Measurements from ENCODE around the gene CAPN8.

The CAPN8 gene

GRCh38 chr1:223617323-223618070 lies 48.0 kb downstream of the CAPN8 start:
- no peak for DNase-seq (ENCODE audit: low read depth)

GRCh38 chr1:223616586-223616985 lies 48.9 kb downstream of the CAPN8 start:
- DNase-seq (ENCODE audit: low read depth) = no peak

DNA sequence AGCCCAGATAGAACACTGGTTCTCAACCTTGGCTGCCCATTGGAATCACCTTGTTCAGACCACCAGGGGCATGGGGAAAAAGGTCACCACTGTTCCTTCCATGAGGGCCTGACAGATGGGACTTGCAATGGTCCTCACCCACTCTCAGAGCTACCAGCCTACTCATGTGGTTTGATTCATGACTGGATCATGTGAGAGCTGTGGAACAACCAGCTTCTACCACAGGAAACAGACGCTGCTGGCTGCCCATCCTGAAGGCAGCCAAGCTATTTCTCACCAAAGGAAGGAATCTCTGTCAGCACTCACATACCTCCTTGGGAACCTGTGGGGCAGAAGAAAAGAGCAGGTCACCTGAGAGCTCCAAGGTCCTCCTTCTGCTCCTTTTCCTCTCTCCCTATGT lies 53.6 kb downstream of the CAPN8 start:
- no peak for DNase-seq (ENCODE audit: low read depth)

- DNase-seq (ENCODE audit: low read depth) = no peak
Observed at GRCh38 chr1:223609977-223610376, 55.5 kb downstream of the CAPN8 start.

- DNase-seq (ENCODE audit: low read depth) = no peak
Observed at GRCh38 chr1:223609066-223609465, 56.4 kb downstream of the CAPN8 start.

DNA sequence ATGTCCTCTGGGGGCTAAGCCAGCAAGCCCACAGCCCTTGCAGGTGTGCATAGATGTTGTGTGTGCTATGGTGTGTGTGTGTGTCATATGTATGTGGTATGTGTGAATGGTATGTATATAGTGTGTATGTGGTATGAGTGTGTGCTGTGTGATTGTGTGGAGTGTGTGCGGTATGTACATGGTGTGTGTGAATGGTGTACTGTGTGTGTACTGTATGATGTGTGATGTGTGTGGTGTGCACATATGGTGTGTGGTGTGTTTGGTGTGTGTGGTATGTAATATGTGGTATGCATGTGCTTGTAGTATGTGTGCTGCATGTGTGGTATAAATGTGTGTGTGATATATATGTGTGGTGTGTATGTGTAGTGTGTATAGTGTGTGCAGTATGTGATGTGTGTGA lies 107.0 kb downstream of the CAPN8 start:
- DNase-seq (ENCODE audit: low read depth) = no peak

DNA sequence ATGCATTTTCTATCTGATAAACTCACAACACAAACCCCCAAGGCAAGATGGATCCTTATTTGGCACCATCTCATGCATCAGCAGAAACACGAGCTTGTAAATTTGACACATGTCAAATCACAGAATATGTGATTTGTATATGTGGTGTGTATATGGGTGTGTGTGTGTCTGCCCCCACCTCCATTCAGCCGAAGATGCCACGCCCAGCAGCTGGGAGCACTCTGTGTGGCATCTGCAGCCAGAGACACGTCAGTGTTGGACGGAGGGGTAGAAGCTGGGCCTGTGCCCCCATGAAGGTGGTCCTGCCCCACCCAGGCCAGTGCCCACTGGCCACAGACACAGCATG lies 108.4 kb downstream of the CAPN8 start:
- DNase-seq (ENCODE audit: low read depth) = no peak

GRCh38 chr1:223556414-223557129 lies 108.9 kb downstream of the CAPN8 start:
- DNase-seq (ENCODE audit: low read depth) = no peak

DNA sequence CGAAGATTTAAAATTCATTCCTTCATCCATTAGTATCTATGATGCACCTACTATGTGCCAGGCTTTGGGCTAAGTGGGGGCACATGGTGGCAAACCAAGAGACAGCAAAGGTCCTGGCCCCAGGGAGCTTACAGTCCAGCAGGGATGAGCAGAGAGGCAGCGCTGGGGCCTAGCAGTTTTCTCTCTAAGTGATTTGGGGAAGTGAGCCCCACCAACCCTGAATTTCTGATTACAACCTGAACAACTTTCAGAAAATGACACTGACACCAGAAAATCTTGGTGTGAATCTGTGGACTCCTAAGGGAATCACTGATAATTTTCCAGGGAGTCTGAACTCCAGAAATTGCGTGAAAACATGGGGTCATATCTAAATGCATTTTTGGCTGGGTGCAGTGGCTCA lies 111.5 kb downstream of the CAPN8 start:
- no peak for DNase-seq (ENCODE audit: low read depth)

DNA sequence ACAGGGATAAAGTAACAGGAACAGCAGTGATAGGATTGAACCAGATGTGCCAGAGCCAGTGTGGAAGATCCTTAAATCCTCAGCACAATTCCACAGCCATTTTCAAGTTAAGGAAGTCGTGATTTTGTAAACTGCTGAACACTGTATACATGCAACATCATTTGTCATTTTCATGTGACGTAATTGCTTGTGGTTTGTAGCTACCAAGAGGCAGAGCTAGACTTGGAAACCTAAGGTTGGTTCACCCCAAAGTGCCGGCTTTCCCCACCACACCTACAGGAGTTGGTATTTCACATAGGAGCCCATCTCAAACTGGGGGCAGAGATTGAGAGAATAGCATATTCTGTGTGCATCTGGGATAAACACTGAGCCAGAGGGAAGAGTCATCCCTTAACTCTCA lies 113.9 kb downstream of the CAPN8 start:
- DNase-seq (ENCODE audit: low read depth) = no peak

DNA sequence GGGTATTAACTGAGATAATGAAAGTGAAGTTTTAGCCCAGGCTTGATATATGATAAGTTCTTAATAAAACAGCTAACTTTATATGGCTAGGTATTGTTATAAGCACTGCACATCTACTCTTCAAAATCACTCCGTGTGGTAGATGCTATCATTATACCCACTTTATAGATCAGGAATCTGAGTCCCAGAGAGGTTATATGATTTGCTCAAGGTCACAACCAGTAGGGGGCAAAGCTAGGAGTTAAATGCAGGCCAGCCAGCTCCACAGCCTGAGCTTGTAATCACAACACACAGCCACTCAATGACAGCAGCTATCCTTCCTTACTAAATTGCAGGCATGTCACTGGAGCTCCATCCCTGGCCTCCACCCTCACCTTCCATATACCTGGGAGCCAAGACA lies 115.8 kb downstream of the CAPN8 start:
- DNase-seq (ENCODE audit: low read depth) = no peak

GRCh38 chr1:223547316-223548114 lies 118.0 kb downstream of the CAPN8 start:
- DNase-seq (ENCODE audit: low read depth) = no peak

DNA sequence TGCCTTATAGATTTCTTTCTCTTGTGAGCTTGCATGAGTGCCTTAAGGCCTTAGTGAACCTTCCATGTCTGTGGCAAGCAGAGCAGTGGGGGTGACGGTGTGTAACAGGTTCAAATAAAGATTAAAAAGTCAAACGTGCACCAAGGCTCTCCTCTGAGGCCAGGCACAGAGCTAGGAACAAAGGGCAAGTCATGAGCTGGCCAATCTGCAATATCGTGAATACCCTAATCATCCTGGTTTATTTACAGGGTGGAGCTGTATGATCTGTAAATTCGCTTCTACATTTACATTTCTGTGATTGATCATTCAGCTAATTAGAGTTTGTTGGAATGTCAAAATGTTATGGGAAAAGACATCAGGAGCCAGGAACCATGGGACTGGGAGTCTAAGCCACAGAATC lies 120.2 kb downstream of the CAPN8 start:
- no peak for DNase-seq (ENCODE audit: low read depth)

GRCh38 chr1:223543560-223543959 lies 121.9 kb downstream of the CAPN8 start:
- DNase-seq (ENCODE audit: low read depth) = no peak

DNA sequence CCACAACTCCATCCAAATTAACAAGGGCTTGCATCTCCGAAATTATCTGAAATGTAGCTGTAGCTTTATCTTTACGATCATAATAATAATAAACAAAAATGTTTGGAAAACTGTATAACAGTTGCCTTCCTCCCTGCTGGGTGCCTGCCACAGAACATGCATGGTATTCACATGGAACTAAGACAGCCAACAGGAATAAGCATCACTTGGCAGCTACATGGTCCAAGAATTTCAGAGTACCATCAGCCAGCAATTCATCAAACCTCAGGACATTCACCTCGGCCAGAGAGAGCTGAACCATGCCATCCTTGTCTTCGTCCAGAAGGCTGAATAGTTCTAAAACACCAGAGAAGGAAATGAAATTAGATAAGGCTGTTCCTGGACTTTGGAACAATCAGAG lies 122.7 kb downstream of the CAPN8 start:
- DNase-seq (ENCODE audit: low read depth) = no peak

DNA sequence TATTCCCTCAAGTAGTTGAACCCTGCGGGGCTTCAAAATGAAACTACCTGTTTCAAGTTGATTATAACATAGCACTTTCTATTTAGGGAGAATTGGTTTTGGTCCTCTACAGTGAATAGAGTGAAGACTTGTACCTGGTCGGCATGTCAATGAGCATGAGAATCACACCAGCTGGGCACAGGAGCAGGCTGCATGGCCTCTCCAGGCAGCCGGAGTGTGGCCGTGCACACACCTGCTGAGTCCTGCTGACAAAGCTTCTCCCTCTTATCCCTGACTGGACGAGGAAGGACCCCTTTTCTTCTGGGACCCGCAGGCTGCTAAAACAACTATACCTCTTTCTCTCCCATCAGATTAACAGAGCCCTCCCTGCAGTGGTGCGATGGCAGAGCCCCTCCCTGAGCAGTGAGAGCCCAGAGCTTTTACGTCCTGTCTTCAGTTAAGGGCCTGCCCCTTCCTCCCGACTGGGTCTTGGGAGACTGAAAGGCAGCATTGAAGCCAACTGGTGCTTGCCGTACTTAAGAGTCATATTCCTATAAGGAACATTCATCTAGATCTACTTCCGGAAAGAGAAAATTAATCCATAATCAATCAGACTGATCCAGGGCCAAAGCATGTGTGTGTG lies 124.9 kb downstream of the CAPN8 start:
- DNase-seq (ENCODE audit: low read depth) = no peak

DNA sequence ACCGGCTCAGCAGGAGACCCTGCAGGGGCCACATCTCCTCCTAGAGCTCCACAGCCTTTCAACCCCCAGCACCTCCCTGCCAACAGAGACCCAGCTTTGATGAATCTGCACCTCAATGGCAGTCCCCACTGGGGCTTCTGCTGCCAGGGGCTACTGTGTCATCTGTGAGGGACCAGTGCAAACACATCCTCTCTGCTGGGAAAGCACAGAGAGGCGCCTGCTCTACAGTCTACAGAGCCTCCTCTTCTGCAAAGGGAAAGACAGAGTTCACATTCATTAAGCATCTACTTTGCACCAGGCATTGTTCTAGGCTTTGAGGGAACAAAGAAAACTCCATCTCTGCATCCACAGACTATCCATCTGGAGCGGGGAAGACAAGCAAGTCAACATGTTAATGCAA lies 125.8 kb downstream of the CAPN8 start:
- no peak for DNase-seq (ENCODE audit: low read depth)

- no peak for DNase-seq (ENCODE audit: low read depth)
Observed at GRCh38 chr1:223538981-223539380, 126.5 kb downstream of the CAPN8 start.

DNA sequence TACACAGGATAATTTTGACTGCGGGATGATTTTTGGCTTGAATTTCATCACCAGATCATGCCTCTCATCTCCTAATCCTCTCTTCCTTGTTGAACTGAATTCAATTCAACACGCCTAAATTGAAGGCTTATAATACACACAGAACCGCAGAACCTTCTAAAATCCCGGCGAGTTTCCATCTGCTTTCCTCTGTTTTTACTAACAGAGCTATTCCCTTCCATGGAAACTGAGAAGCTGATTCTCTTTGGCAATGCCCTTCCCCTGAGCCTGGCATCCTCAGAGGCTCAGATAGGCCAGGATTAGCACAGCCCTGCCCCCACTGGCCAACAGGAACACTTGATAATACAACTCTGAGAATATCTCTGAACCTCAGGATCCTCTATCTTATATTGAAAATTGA lies 130.2 kb downstream of the CAPN8 start:
- DNase-seq (ENCODE audit: low read depth) = no peak

DNA sequence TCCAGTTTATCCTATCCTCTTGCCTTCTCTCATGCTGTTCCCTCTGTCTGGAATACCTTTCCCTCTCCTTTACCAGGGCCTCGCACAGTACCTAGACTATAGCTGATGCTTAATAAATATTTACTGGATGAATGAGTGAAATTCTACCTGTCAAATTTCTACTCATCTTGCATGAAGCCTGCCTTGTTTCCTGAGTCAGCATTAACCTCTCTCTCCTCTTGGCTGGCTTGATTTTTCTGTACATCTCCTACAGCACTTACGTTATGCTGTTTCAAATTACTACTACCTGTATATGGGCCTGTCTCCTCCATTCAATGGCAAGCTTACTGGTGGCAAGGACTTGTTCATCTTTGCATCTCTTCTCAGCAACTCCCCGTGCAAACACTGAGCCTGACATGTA lies 130.8 kb downstream of the CAPN8 start:
- no peak for DNase-seq (ENCODE audit: low read depth)

DNA sequence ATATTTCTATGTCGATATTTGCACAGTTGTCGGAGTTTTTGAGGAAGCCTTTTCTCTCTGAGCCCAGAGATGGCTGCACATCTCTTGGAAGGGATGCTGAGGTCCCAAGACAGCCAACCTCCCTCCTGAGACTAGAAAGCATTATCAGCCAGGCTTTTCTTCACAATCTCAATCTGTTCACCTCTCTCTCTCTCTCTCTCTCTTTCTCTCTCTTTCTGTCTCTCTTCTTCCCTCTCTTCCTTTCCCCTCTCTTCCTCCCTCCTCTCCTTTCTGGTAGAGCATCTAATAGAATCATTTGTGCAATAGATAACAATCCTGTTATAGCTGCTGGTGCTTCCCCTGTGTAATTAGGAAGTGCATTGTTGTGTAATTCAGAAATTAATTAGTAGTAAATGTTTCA lies 131.8 kb downstream of the CAPN8 start:
- DNase-seq (ENCODE audit: low read depth) = no peak

DNA sequence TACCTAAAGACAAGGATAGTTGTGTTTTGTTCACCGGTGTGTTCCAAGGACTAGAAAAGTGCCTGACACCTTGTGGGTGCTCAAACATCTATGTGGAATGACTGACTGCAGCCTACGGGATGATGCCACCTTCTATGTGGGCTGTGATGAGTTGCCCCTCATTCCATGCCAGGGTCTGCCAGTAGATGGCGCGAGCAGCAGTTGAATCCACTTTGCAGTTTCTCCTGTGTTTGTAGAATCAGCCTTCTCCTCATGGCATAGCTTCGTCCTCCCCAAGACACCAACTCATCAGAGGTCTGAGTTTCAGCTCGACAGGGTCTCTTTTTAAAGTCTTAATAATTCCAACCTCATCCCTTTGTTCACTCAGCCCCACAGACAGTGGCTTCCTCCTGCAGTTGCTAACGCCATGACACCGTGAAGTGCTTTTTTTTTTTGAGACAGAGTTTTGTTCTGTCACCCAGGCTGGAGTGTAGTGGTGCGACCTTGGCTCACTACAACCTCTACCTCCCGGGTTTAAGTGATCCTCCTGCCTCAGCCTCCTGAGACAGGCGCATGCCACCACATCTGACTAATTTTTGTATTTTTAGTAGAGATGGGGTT lies 133.7 kb downstream of the CAPN8 start:
- DNase-seq (ENCODE audit: low read depth) = no peak
